Heart left ventricle (tissue), 16 donors: ENCODE results near the gene GIMAP1. TPM values are rescaled to one million over a fixed set of nuclear protein-coding genes. Genes with fewer than 3 reads are reported as not detected.
A peak's percentile ranks its signal among the peaks of the same experiment; 100 is the strongest.

Experiments
- ATAC-seq, 4 donors: fragments of 200-7000 bp; cut with Tn5 transposase; one replicate each; pipeline ENCODE4 v1.9.1; 2020 to 2022; ENCODE audit warnings: moderate library complexity in 4 of 4, mild to moderate bottlenecking in 3 of 4, moderate number of reproducible peaks in 1 of 4
- DNase-seq, 5 donors: peaks; one replicate each; pipeline ENCODE4 v3.0.0-alpha.2; 2020
- H3K27ac ChIP-seq, 12 donors: fragments of 200-600 bp; sonication (generic) in 4 of 12; one replicate each; pipeline versions ENCODE4 v1.5.0 to v1.8.0; 2016 to 2022; ENCODE audit warnings: mild to moderate bottlenecking in 2 of 12
- H3K27me3 ChIP-seq, 9 donors: fragments of 200-600 bp; sonication (generic) in 2 of 9; one replicate each; pipeline versions ENCODE4 v1.5.1 to v1.8.0; 2016 to 2022; ENCODE audit warnings: mild to moderate bottlenecking in 3 of 9
- H3K36me3 ChIP-seq, 9 donors: fragments of 200-600 bp; sonication (generic) in 2 of 9; one replicate each; pipeline versions ENCODE4 v1.5.0 to v1.8.0; 2018 to 2022; ENCODE audit warnings: mild to moderate bottlenecking in 2 of 9
- H3K4me1 ChIP-seq, 12 donors: fragments of 200-600 bp; sonication (generic) in 4 of 12; one replicate each; pipeline versions ENCODE4 v1.5.0 to v1.8.0; 2016 to 2022; ENCODE audit warnings: mild to moderate bottlenecking in 3 of 12
- H3K4me3 ChIP-seq, 12 donors: fragments of 200-600 bp; sonication (generic) in 4 of 12; one replicate each; pipeline versions ENCODE4 v1.5.0 to v1.8.0; 2017 to 2022; ENCODE audit warnings: mild to moderate bottlenecking in 9 of 12, moderate library complexity in 4 of 12
- H3K9me3 ChIP-seq, 12 donors: fragments of 200-600 bp; sonication (generic) in 4 of 12; one replicate each; pipeline versions ENCODE4 v1.5.0 to v1.8.0; 2016 to 2022; ENCODE audit warnings: mild to moderate bottlenecking in 1 of 12
- CTCF ChIP-seq, 12 donors: fragments of 200-600 bp; sonication (generic) in 4 of 12; IDR thresholded peaks; one replicate each; pipeline versions ENCODE4 v1.5.0 to v1.8.0; 2018 to 2022; ENCODE audit warnings: antibody characterized with exemption in 12 of 12, mild to moderate bottlenecking in 5 of 12
- POLR2A ChIP-seq, 2 donors: fragments of 450-650 bp; IDR thresholded peaks; one replicate each; pipeline ENCODE4 v1.6.1; 2017; ENCODE audit warnings: antibody characterized with exemption in 2 of 2, mild to moderate bottlenecking in 2 of 2, moderate library complexity in 2 of 2
- WGBS, 4 donors: extraction: QIAGEN DNeasy Blood & Tissue Kit in 2 of 4; methylation state at CpG; one replicate each; pipeline versions ENCODE4 v1.1.5 to v1.1.7; 2013 to 2018; 5-methylcytosine and 5-hydroxymethylcytosine counted together
- intact Hi-C, 10 donors: fragments of 100-400 bp; cut with DNase I; formaldehyde crosslinking; loops; one replicate each; pipeline versions ENCODE4 v1.11.1 to v1.14.2; 2022
- polyA plus RNA-seq, 2 donors: library from polyadenylated mRNA; stranded (reverse); fragments of 200-250 nt; gene quantifications; one replicate each; pipeline ENCODE4 v1.2.3, GENCODE V29; 2013
- total RNA-seq, 9 donors: library from RNA; depleted of rRNA in 2 of 9; stranded (reverse); fragments of >200 nt in 2 of 9; fragmentation: NEBNext Ultra II Directional in 3 of 9; extraction: Animal tissue kit (Norgen Biotek cat#: 25700) in 3 of 9; gene quantifications; one replicate each; pipeline versions ENCODE4 v1.1.0 to v1.2.4, GENCODE V29; 2016 to 2023
- donor health status: ischemic (EF 13 %, LVEDD 7.1; RV severe dilation, severe dysfunction).
- donor health status: healthy with polysubstance abuse.
- donor health status: DM: no; HTN: yes; CAD: no.
- donor health status: DM: no; HTN: no; CAD: no.
- donor health status: ischemic (EF 25% LVEDD 6.9; RV normal size, moderate dysfunction).
- donor health status: ischemic (EF 25% LVEDD 5.7; RV mildly dilated, moderate dysfunction).
- donor health status: healthy.
- donor health status: DM: yes; HTN: yes; CAD: no.
- donor health status: ischemic (EF 35%, LVEDD 5.7; RV mildly dilated, moderate dysfunction).
- donor health status: nonischemic (EF 11% LVEDD 7.7; RV severe dilation, severe dysfunction).
- donor health status: DM: yes; HTN: yes; CAD: no.
- donor health status: PGD.
- donor health status: ischemic (EF 29% LVEDD 5.4; RV normal size, mild dysfunction).
- donor health status: nonischemic (EF 23%, LVEDD 6.1; RV moderate dilation, normal function).

The GIMAP1 gene
- total and polyA plus RNA-seq, 11 donors, result 3.4 to 9.7 (median 6.7) TPM

DNA sequence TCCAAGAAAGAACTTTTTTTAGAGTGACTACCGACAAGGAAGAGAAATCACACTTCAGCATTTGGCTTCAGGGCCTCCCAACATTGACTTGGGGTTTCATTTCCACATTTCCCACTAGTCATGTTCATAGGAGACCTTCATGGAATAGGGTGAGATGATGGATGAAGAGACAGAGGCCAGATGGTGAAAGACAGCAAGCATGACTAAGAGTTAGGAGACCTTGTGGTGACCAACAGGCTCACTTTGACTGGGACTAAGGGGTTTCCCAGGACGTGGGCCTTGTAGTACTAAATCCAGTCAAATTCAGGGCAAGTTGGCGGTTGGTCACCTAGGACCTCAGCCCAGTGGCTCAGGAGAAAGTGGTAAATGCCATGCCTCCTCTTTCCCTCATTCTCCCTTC is 17.8 kb downstream of the GIMAP1 start:
- Histone ChIP-seq H3K4me3 (no peak overlapping the region), H3K9me3 (no peaks in the 10 kb centered on the region), H3K36me3 (no peaks in the 10 kb centered on the region), H3K27ac (no peak overlapping the region), H3K27me3 (no peaks in the 10 kb centered on the region), H3K4me1 (peaks cover 0 to 30% (median 4%) of the 10 kb centered on the region in 12 donors)
- DNase-seq, result no peak
- TF ChIP-seq CTCF (IDR thresholded peaks at IDR 0.05) (no peak), POLR2A (IDR thresholded peaks at IDR 0.05) (no peak)
- 91 to 94% (median 92%) methylated on average over 3 of the region's 3 CpGs for WGBS, 4 donors
- ATAC-seq, result no peak
- intact Hi-C loops, result loop anchor here in 2 of 10 donors (10.0 kb wide), 2 partner anchors 99 to 279 kb away; partner anchors contain the start of genes GIMAP6 (in 1 of the 2) and GIMAP8 (in 1 of the 2)

- peaks cover 0 to 8% (median under 1%) of the 10 kb centered on the region in 9 donors for H3K36me3 ChIP-seq
- TF ChIP-seq CTCF (IDR thresholded peaks at IDR 0.05) (no peak), POLR2A (IDR thresholded peaks at IDR 0.05) (no peak)
- 80 to 86% (median 83%) methylated on average over 3 of the region's 3 CpGs for WGBS, 4 donors
- intact Hi-C loops, result loop anchor here (5.0 to 10.0 kb wide), 7 partner anchors 101 to 288 kb away; partner anchors contain the start of genes GIMAP8 (in 6 of the 10) and GIMAP6 (in 5 of the 10)
- DNase-seq, result no peak
- no peak for ATAC-seq
- H3K27ac ChIP-seq, result peak overlapping the region in 6 of 12 donors; percentile 82 to 96 (median 84)
- H3K9me3 ChIP-seq, result no peaks in the 10 kb centered on the region
- H3K4me3 ChIP-seq, result no peak overlapping the region
- no peaks in the 10 kb centered on the region for H3K27me3 ChIP-seq
- peaks cover 0 to 37% (median 4%) of the 10 kb centered on the region in 12 donors for H3K4me1 ChIP-seq
These were observed 19.4 kb downstream of the GIMAP1 start for GRCh38 chr7:150735596-150736358.

DNA sequence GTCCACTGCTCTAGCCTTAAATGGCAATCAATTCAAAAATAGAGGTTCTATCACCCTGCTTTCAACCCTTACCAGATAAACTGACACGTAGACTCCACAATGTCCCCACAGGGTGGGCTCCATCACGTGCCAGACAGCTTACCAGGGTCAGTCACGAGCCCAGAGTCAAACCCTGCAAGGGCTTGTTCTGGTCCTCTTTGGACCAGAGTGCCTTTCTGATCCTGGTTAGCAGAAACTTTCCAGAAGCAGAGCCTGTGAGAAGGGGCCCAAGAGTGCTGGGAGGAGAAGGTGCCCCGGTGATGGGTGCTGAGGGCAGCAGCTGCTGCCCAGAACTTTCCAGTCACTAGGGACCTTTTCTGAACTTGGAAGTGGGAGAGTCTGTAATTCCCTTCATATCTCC is 20.5 kb downstream of the GIMAP1 start:
- peak in 1 of 4 donors; percentile 23 for ATAC-seq
- Histone ChIP-seq H3K27ac (peak overlapping the region; percentile 71 to 96 (median 86)), H3K9me3 (no peaks in the 10 kb centered on the region), H3K4me1 (peaks cover 0 to 48% (median 11%) of the 10 kb centered on the region in 12 donors), H3K4me3 (peak overlapping the region in 11 of 12 donors; percentile 46 to 78 (median 64)), H3K36me3 (peaks cover 0 to 19% (median 11%) of the 10 kb centered on the region in 9 donors), H3K27me3 (no peaks in the 10 kb centered on the region)
- intact Hi-C loops, result loop anchor here (5.0 to 10.0 kb wide), 7 partner anchors 102 to 290 kb away; partner anchors contain the start of genes GIMAP8 (in 6 of the 10) and GIMAP6 (in 5 of the 10)
- no peak for DNase-seq
- no peak for TF ChIP-seq POLR2A (IDR thresholded peaks at IDR 0.05)
- TF ChIP-seq CTCF (IDR thresholded peaks at IDR 0.05), result no peak
- 43 to 61% (median 58%) methylated on average over 3 to 4 of the region's 4 CpGs for WGBS, 4 donors
